NT2/D1 (cell line): ENCODE measurements around the gene GAL3ST2.

ENCODE experiments used
- SUZ12 ChIP-seq: IDR thresholded peaks from 2 replicates; pipeline ENCODE4 v1.6.1; 2011; ENCODE audit not compliant: insufficient read length, insufficient read depth; ENCODE audit errors: extremely low read depth
- YY1 ChIP-seq: IDR thresholded peaks from 2 replicates; pipeline ENCODE4 v1.6.1; 2011; ENCODE audit not compliant: insufficient read length, insufficient read depth
- ZNF274 ChIP-seq: IDR thresholded peaks from 2 replicates; pipeline ENCODE4 v1.6.1; 2011; ENCODE audit warnings: mild to moderate bottlenecking, low read depth, low read length

GRCh38 chr2:241851325-241852115, 74.9 kb downstream of the GAL3ST2 start:
- TF ChIP-seq YY1, result no peak
- TF ChIP-seq SUZ12, result no peak
- TF ChIP-seq ZNF274, result no peak
